Ovary (tissue), 1 donor: Measurements from ENCODE around the gene TBCD.

ENCODE experiments used
- EP300 ChIP-seq: sonication (generic); formaldehyde crosslinking; IDR thresholded peaks from one replicate; pipeline ENCODE4 v1.6.1; 2017; ENCODE audit warnings: antibody characterized with exemption
- POLR2A ChIP-seq: fragments of 450-650 bp; IDR thresholded peaks from one replicate; pipeline ENCODE4 v1.6.1; 2017; ENCODE audit warnings: antibody characterized with exemption, mild to moderate bottlenecking, moderate library complexity

- TF ChIP-seq EP300 (no peak), POLR2A (no peak)
Observed at GRCh38 chr17:82915010-82915756, 163.3 kb downstream of the TBCD start.
